Activated B cell treated with CpG ODN at 0.5 μM for 24 hours (primary cell): Measurements from ENCODE around the gene TMEM120B. TPM values are rescaled to one million over a fixed set of nuclear protein-coding genes. Genes with fewer than 3 reads are reported as not detected.

Source experiments
- ATAC-seq: fragments of 200-7000 bp; cut with Tn5 transposase; one replicate; pipeline ENCODE4 v1.10.0; 2021; ENCODE audit warnings: low read depth, mild to moderate bottlenecking, moderate library complexity
- CTCF ChIA-PET: fragments of 350-600 bp; sonication (Branson Sonifier 250); formaldehyde crosslinking; loops from one replicate; lab custom pipeline; 2021; ENCODE audit warnings: antibody characterized with exemption; lab: Charles Lee
- POLR2A ChIA-PET: fragments of 350-600 bp; sonication (Branson Sonifier 250); formaldehyde crosslinking; loops from one replicate; lab custom pipeline; 2021; ENCODE audit warnings: antibody characterized with exemption; lab: Charles Lee
- DNase-seq: peaks from one replicate; pipeline ENCODE4 v3.0.0; 2022
- H3K27ac Mint-ChIP-seq: one replicate; pipeline ENCODE4 v1.8.0; 2020; ENCODE audit warnings: mixed read lengths
- H3K27me3 Mint-ChIP-seq: one replicate; pipeline ENCODE4 v1.8.0; 2021; ENCODE audit warnings: mixed read lengths
- H3K36me3 Mint-ChIP-seq: one replicate; pipeline ENCODE4 v1.8.0; 2021; ENCODE audit warnings: low read depth, mixed read lengths
- H3K4me1 Mint-ChIP-seq: one replicate; pipeline ENCODE4 v1.8.0; 2021; ENCODE audit warnings: mixed read lengths
- H3K4me3 Mint-ChIP-seq: one replicate; pipeline ENCODE4 v1.8.0; 2020; ENCODE audit warnings: mild to moderate bottlenecking, mixed read lengths
- H3K9me3 Mint-ChIP-seq: one replicate; pipeline ENCODE4 v1.8.0; 2020; ENCODE audit warnings: mixed read lengths
- intact Hi-C: fragments of 100-400 bp; cut with micrococcal nuclease; formaldehyde crosslinking; loops from one replicate; pipeline ENCODE4 v1.15.1; 2024
- total RNA-seq: library from RNA; stranded (reverse); gene quantifications from 2 replicates; pipeline ENCODE4 v1.2.3, GENCODE V29; 2022
- TF ChIP-seq, protein P1 (sequence below): fragments of 200-600 bp; IDR thresholded peaks from one replicate; pipeline ENCODE4 v1.8.0; 2022; ENCODE audit warnings: antibody characterized with exemption, mild to moderate bottlenecking

Gene TMEM120B
- total RNA-seq, 1 donor from 2014 or later = 8.3 TPM

DNA sequence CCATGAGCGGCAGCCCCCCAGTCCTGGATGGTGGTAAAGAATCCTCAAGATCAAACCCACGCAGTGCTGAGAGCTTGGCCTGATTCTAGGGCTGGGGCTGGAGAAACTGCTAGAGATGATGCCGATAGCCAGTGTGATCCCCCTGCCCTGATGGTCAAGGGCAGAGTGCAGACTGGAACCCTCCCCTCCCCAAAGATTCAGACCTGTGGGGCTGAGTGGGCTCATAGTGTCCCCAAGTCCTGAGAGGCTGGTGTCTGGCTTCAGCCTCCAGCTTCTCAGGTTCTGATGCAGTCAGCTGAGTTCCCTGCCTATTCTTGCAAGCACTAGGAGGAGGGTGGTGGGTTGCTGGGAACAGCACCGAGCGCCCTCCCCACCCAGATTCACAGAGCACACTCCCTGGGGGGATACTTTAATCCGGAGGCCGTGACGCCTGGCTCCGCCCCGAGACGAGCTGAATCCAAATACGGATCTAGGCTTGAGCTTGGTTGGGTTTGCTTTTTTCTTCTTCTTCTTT lies 69.0 kb downstream of the TMEM120B start:
- ATAC-seq = peak; percentile 56
- intact Hi-C loops = no loop called here
- ChIA-PET CTCF (interaction anchor here (0.8 to 15.0 kb wide), 8 partner anchors 8 to 108 kb away, joined by 3 to 387 read pairs (median 4); partner anchors contain the start of gene RHOF), POLR2A (interaction anchor here (0.5 to 33.0 kb wide), 10 partner anchors 21 to 554 kb away, joined by 3 to 1155 read pairs (median 3); partner anchors contain the start of genes PSMD9, RHOF, SETD1B and TMEM120B)
- DNase-seq = peak; percentile 35
- Mint-ChIP-seq H3K27ac (peak overlapping the region; percentile 98), H3K9me3 (no peaks in the 10 kb centered on the region), H3K27me3 (no peaks in the 10 kb centered on the region), H3K36me3 (peaks cover 61% of the 10 kb centered on the region), H3K4me1 (peaks cover 69% of the 10 kb centered on the region), H3K4me3 (peak overlapping the region; percentile 84)
- TF ChIP-seq, protein P1, sequence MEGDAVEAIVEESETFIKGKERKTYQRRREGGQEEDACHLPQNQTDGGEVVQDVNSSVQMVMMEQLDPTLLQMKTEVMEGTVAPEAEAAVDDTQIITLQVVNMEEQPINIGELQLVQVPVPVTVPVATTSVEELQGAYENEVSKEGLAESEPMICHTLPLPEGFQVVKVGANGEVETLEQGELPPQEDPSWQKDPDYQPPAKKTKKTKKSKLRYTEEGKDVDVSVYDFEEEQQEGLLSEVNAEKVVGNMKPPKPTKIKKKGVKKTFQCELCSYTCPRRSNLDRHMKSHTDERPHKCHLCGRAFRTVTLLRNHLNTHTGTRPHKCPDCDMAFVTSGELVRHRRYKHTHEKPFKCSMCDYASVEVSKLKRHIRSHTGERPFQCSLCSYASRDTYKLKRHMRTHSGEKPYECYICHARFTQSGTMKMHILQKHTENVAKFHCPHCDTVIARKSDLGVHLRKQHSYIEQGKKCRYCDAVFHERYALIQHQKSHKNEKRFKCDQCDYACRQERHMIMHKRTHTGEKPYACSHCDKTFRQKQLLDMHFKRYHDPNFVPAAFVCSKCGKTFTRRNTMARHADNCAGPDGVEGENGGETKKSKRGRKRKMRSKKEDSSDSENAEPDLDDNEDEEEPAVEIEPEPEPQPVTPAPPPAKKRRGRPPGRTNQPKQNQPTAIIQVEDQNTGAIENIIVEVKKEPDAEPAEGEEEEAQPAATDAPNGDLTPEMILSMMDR = no peak

GRCh38 chr12:121781998-121782979 lies 69.7 kb downstream of the TMEM120B start:
- Mint-ChIP-seq H3K4me1 (peaks cover 74% of the 10 kb centered on the region), H3K27me3 (no peaks in the 10 kb centered on the region), H3K9me3 (no peaks in the 10 kb centered on the region), H3K4me3 (peak overlapping the region; percentile 84), H3K36me3 (peaks cover 67% of the 10 kb centered on the region), H3K27ac (peak overlapping the region; percentile 98)
- DNase-seq (peak; percentile 61), ATAC-seq (peak; percentile 76)
- POLR2A ChIA-PET = interaction anchor here (0.5 to 33.0 kb wide), 12 partner anchors 20 to 931 kb away, joined by 3 to 1155 read pairs (median 3); partner anchors contain the start of genes PSMD9, RHOF, SETD1B and TMEM120B
- TF ChIP-seq, protein P1 = no peak
- intact Hi-C loops = loop anchor here (1.0 kb wide), 1 partner anchor 8 kb away; no protein-coding TSS in a partner anchor
- CTCF ChIA-PET = interaction anchor here (1.2 to 15.0 kb wide), 7 partner anchors 9 to 107 kb away, joined by 3 to 387 read pairs (median 4); partner anchors contain the start of gene RHOF

- ATAC-seq (no peak), DNase-seq (no peak)
- ChIA-PET CTCF (interaction anchor here (15.0 kb wide), 1 partner anchor 9 kb away, joined by 387 read pairs; the partner anchor contains the start of gene RHOF), POLR2A (interaction anchor here (0.7 to 33.0 kb wide), 2 partner anchors 19 to 445 kb away, joined by 5 to 1155 read pairs; partner anchors contain the start of genes RHOF and SETD1B)
- peaks cover 67% of the 10 kb centered on the region for H3K36me3 Mint-ChIP-seq
- intact Hi-C loops = no loop called here
- peak overlapping the region; percentile 88 for H3K27ac Mint-ChIP-seq
- TF ChIP-seq, protein P1 = no peak
- peak overlapping the region; percentile 55 for H3K4me3 Mint-ChIP-seq
- H3K9me3 Mint-ChIP-seq = no peaks in the 10 kb centered on the region
- H3K4me1 Mint-ChIP-seq = peaks cover 85% of the 10 kb centered on the region
- H3K27me3 Mint-ChIP-seq = no peaks in the 10 kb centered on the region
Observed at GRCh38 chr12:121783766-121784165, 71.2 kb downstream of the TMEM120B start.

- Mint-ChIP-seq H3K9me3 (no peaks in the 10 kb centered on the region), H3K27me3 (no peaks in the 10 kb centered on the region), H3K36me3 (peaks cover 60% of the 10 kb centered on the region), H3K4me1 (peaks cover 88% of the 10 kb centered on the region), H3K27ac (peak overlapping the region; percentile 88), H3K4me3 (peak overlapping the region; percentile 72)
- no peak for ATAC-seq
- DNase-seq = no peak
- intact Hi-C loops = no loop called here
- ChIA-PET POLR2A (interaction anchor here (0.6 to 33.0 kb wide), 5 partner anchors 10 to 880 kb away, joined by 3 to 1155 read pairs (median 5); partner anchors contain the start of genes RHOF and SETD1B), CTCF (interaction anchor here (15.0 kb wide), 1 partner anchor 8 kb away, joined by 387 read pairs; the partner anchor contains the start of gene RHOF)
- TF ChIP-seq, protein P1 = no peak
Observed at GRCh38 chr12:121784460-121784859, 71.9 kb downstream of the TMEM120B start.
